IMR-90 (cell line): ENCODE results near the gene ADORA2A. TPM values are rescaled to one million over a fixed set of nuclear protein-coding genes. Genes with fewer than 3 reads are reported as not detected.
A peak's percentile ranks its signal among the peaks of the same experiment; 100 is the strongest.

Source experiments
- ATAC-seq: fragments of 200-7000 bp; cut with Tn5 transposase; 2 replicates; pipeline ENCODE4 v1.9.1; 2020; ENCODE audit warnings: low read depth, mild to moderate bottlenecking, moderate library complexity
- BruUV-seq: library from RNA; stranded (reverse); fragments of 400-500 nt; replicated peaks from 2 replicates; lab custom pipeline; 2021; lab: Mats Ljungman, UMichigan
- CTCF ChIA-PET: fragments of 300-600 bp; formaldehyde crosslinking; extraction: SDS; loops from one replicate; lab custom pipeline; 2021; ENCODE audit warnings: antibody characterized with exemption; lab: Yijun Ruan, JAX
- POLR2A ChIA-PET: fragments of 300-600 bp; sonication (Branson Sonifier 250); formaldehyde crosslinking; loops from one replicate; lab custom pipeline; 2022; ENCODE audit warnings: antibody characterized with exemption; ENCODE audit not compliant: unreplicated experiment; lab: Charles Lee
- DNase-seq: peaks from one replicate; pipeline ENCODE4 v3.0.0; 2013
- H2AFZ ChIP-seq: replicated peaks from 2 replicates; pipeline ENCODE3; 2013; ENCODE audit warnings: low read length, mild to moderate bottlenecking; ENCODE audit not compliant: poor library complexity
- H2AK5ac ChIP-seq: 2 replicates; pipeline ENCODE4 v1.6.1; 2013; ENCODE audit warnings: low read depth, low read length, inconsistent platforms
- H2AK9ac ChIP-seq: replicated peaks from 2 replicates; pipeline ENCODE3; 2013; ENCODE audit warnings: mild to moderate bottlenecking, low read depth, low read length, moderate library complexity; ENCODE audit not compliant: poor library complexity
- H2BK120ac ChIP-seq: 2 replicates; pipeline ENCODE4 v1.6.1; 2013; ENCODE audit warnings: low read depth, low read length, inconsistent platforms
- H2BK15ac ChIP-seq: 3 replicates; pipeline ENCODE4 v1.6.1; 2013; ENCODE audit warnings: low read depth, low read length, inconsistent platforms
- H2BK20ac ChIP-seq: 2 replicates; pipeline ENCODE4 v1.6.1; 2013; ENCODE audit warnings: low read depth, mild to moderate bottlenecking, inconsistent platforms, low read length, moderate library complexity
- H2BK5ac ChIP-seq: 2 replicates; pipeline ENCODE4 v1.6.1; 2013; ENCODE audit warnings: mild to moderate bottlenecking, low read depth, low read length, inconsistent platforms; ENCODE audit not compliant: poor library complexity, severe bottlenecking
- H3K14ac ChIP-seq: replicated peaks from 2 replicates; pipeline ENCODE4 v1.6.1; 2013; ENCODE audit warnings: low read depth, low read length, inconsistent platforms
- H3K18ac ChIP-seq: 2 replicates; pipeline ENCODE4 v1.6.1; 2013; ENCODE audit warnings: low read depth, low read length, control low read depth
- H3K23ac ChIP-seq: 2 replicates; pipeline ENCODE4 v1.6.1; 2013; ENCODE audit warnings: low read depth, low read length, inconsistent platforms
- H3K27ac ChIP-seq: 2 replicates; pipeline ENCODE4 v1.5.1; 2013; ENCODE audit warnings: mild to moderate bottlenecking, control low read depth, low read length; ENCODE audit not compliant: insufficient read depth
- H3K27me3 ChIP-seq: 2 replicates; pipeline ENCODE4 v1.6.1; 2013; ENCODE audit warnings: low read length; ENCODE audit not compliant: control insufficient read depth, insufficient read depth
- H3K36me3 ChIP-seq: 2 replicates; pipeline ENCODE4 v1.6.1; 2013; ENCODE audit warnings: low read length, mixed read lengths; ENCODE audit not compliant: control insufficient read depth, insufficient read depth
- H3K4ac ChIP-seq: 2 replicates; pipeline ENCODE4 v1.6.1; 2013; ENCODE audit warnings: low read depth, low read length, inconsistent platforms
- H3K4me1 ChIP-seq: 2 replicates; pipeline ENCODE4 v1.6.1; 2013; ENCODE audit warnings: low read length, mixed read lengths; ENCODE audit not compliant: control insufficient read depth, insufficient read depth
- H3K4me2 ChIP-seq: 2 replicates; pipeline ENCODE4 v1.6.1; 2013; ENCODE audit warnings: low read depth, mild to moderate bottlenecking, control low read depth, low read length, moderate library complexity
- H3K4me3 ChIP-seq: 2 replicates; pipeline ENCODE4 v1.5.1; 2013; ENCODE audit warnings: low read depth, mild to moderate bottlenecking, control low read depth, low read length, moderate library complexity; ENCODE audit not compliant: insufficient read depth
- H3K56ac ChIP-seq: 2 replicates; pipeline ENCODE4 v1.6.1; 2013; ENCODE audit warnings: low read length, inconsistent platforms; ENCODE audit not compliant: insufficient read depth; ENCODE audit errors: extremely low read depth
- H3K79me1 ChIP-seq, 2 experiments: 2 replicates each; pipeline ENCODE4 v1.6.1; 2013; ENCODE audit warnings: low read length in 2 of 2, inconsistent platforms in 1 of 2, low read depth in 1 of 2
- H3K9ac ChIP-seq: 2 replicates; pipeline ENCODE4 v1.6.1; 2013; ENCODE audit warnings: low read depth, low read length, control low read depth
- H3K9me1 ChIP-seq: 2 replicates; pipeline ENCODE4 v1.6.1; 2013; ENCODE audit warnings: low read length, inconsistent platforms; ENCODE audit not compliant: insufficient read depth
- H3K9me3 ChIP-seq: 2 replicates; pipeline ENCODE4 v1.6.1; 2013; ENCODE audit warnings: low read length; ENCODE audit not compliant: control insufficient read depth, insufficient read depth
- H4K20me1 ChIP-seq: 2 replicates; pipeline ENCODE4 v1.6.1; 2013; ENCODE audit warnings: low read length, inconsistent platforms; ENCODE audit not compliant: insufficient read depth
- H4K5ac ChIP-seq: 2 replicates; pipeline ENCODE4 v1.6.1; 2013; ENCODE audit warnings: mild to moderate bottlenecking, low read depth, low read length, control low read depth
- H4K8ac ChIP-seq, 2 experiments: 2 replicates each; pipeline ENCODE4 v1.6.1; 2013; ENCODE audit warnings: low read depth in 2 of 2, low read length in 2 of 2, control low read depth in 1 of 2, inconsistent platforms in 1 of 2
- H4K91ac ChIP-seq: 2 replicates; pipeline ENCODE4 v1.6.1; 2013; ENCODE audit warnings: low read depth, low read length, inconsistent platforms; ENCODE audit not compliant: insufficient read depth
- BHLHE40 ChIP-seq: fragments of 150-350 bp; IDR thresholded peaks from 2 replicates; pipeline ENCODE4 v1.6.1; 2016; ENCODE audit warnings: mild to moderate bottlenecking, low read depth, low read length
- CEBPB ChIP-seq: IDR thresholded peaks from 2 replicates; pipeline ENCODE4 v1.6.1; 2012; ENCODE audit warnings: low read depth, low read length, improper control_type of control experiment
- CHD1 ChIP-seq: IDR thresholded peaks from 2 replicates; pipeline ENCODE4 v1.6.1; 2012; ENCODE audit warnings: low read depth, low read length, improper control_type of control experiment
- CTCF ChIP-seq: conservative IDR thresholded peaks from 2 replicates; pipeline ENCODE4 v1.5.1; 2012; ENCODE audit warnings: mild to moderate bottlenecking, low read depth, low read length, improper control_type of control experiment
- FOS ChIP-seq: fragments of 150-350 bp; IDR thresholded peaks from 2 replicates; pipeline ENCODE4 v1.6.1; 2016; ENCODE audit warnings: low read depth, low read length
- MAFK ChIP-seq: IDR thresholded peaks from 2 replicates; pipeline ENCODE4 v1.6.1; 2012; ENCODE audit warnings: low read depth, low read length, improper control_type of control experiment
- RFX5 ChIP-seq: IDR thresholded peaks from 2 replicates; pipeline ENCODE4 v1.8.0; 2012; ENCODE audit warnings: low read depth, mild to moderate bottlenecking, low read length, moderate library complexity
- SMC3 ChIP-seq: fragments of 150-350 bp; IDR thresholded peaks from 2 replicates; pipeline ENCODE4 v1.6.1; 2016; ENCODE audit warnings: low read depth, mild to moderate bottlenecking, antibody characterized with exemption, low read length, moderate library complexity
- WGBS, 2 experiments: methylation state at CpG; one replicate each; pipeline versions ENCODE4 v1.1.5 to v1.1.7; 2013; ENCODE audit warnings: missing lambda C conversion rate in 2 of 2; ENCODE audit not compliant: insufficient read length in 1 of 2; ENCODE audit errors: extremely low coverage in 2 of 2; 5-methylcytosine and 5-hydroxymethylcytosine counted together
- dilution Hi-C: fragments of 300-500 bp; cut with HindIII; formaldehyde crosslinking; loops from one replicate; pipeline ENCODE4 v1.14.3; 2018; ENCODE audit warnings: low sequenced_read_pairs; ENCODE audit not compliant: unreplicated experiment
- in situ Hi-C: fragments of 300-500 bp; cut with MboI; formaldehyde crosslinking; loops from 3 replicates; pipeline ENCODE4 v1.14.3; 2019; ENCODE audit warnings: low sequenced_read_pairs, inconsistent platforms, mixed read lengths
- intact Hi-C: fragments of 100-400 bp; cut with micrococcal nuclease; formaldehyde crosslinking; loops from 2 replicates; pipeline ENCODE4 v1.10.0; 2022
- polyA plus RNA-seq, 3 experiments: library from polyadenylated mRNA; depleted of rRNA; stranded (reverse); fragments of >200 nt; gene quantifications; 2 replicates each; pipeline ENCODE4 v1.2.3, GENCODE V29; 2012; ENCODE audit warnings: low replicate concordance in 1 of 3
- total RNA-seq: library from RNA; depleted of rRNA; stranded (reverse); fragments of >200 nt; gene quantifications from 2 replicates; pipeline ENCODE4 v1.2.3, GENCODE V29; 2012

The ADORA2A gene
- total and polyA plus RNA-seq, 2 of the 4 experiments (the other 2 are of a cell fraction) = 0.36 to 1.1 TPM

- H3K18ac ChIP-seq = no peak overlapping the region
- no TSS peak for BruUV-seq
- H3K56ac ChIP-seq = no peak overlapping the region
- H3K4me2 ChIP-seq = no peak overlapping the region
- intact Hi-C loops = no loop called here
- H2AK5ac ChIP-seq = peak overlapping the region; percentile 71; the same call in 1 of the 2 replicates
- no peak for TF ChIP-seq CHD1
- TF ChIP-seq SMC3 = no peak
- TF ChIP-seq BHLHE40 = no peak
- no peak for TF ChIP-seq FOS
- no peak for TF ChIP-seq MAFK
- no peak for TF ChIP-seq RFX5
- no peak for TF ChIP-seq CEBPB
- TF ChIP-seq CTCF = no peak
- H3K9me1 ChIP-seq = peaks cover 52% of the 10 kb centered on the region
- no peak for DNase-seq
- no peak overlapping the region for H3K4me3 ChIP-seq
- H4K20me1 ChIP-seq = peaks cover 17% of the 10 kb centered on the region
- H4K91ac ChIP-seq = no peak overlapping the region
- H4K8ac ChIP-seq = no peak overlapping the region
- no peak overlapping the region for H3K23ac ChIP-seq
- H2BK15ac ChIP-seq = no peak overlapping the region
- dilution Hi-C loops = no loop called here
- peaks cover 19% of the 10 kb centered on the region for H3K36me3 ChIP-seq
- no peak overlapping the region for H3K9ac ChIP-seq
- H2AK9ac ChIP-seq = peak overlapping the region; percentile 23
- ChIA-PET CTCF (no interaction called here), POLR2A (no interaction called here)
- in situ Hi-C loops = no loop called here
- no peak for ATAC-seq
- H3K27me3 ChIP-seq = no peaks in the 10 kb centered on the region
- peak overlapping the region; percentile 5 for H2AFZ ChIP-seq
- H2BK5ac ChIP-seq = no peak overlapping the region
- 0 out of 2 replicates have a peak overlapping the region, but pooled peaks have one; percentile 12 for H2BK120ac ChIP-seq
- peaks cover 46 to 90% of the 10 kb centered on the region in 2 experiments for H3K79me1 ChIP-seq
- WGBS, 2 experiments = 96% methylated on average over 4 of the region's 9 CpGs; no CpG with 5 or more reads in 1 of the 2 experiments
- H3K27ac ChIP-seq = no peak overlapping the region
- H3K4me1 ChIP-seq = peaks cover 34% of the 10 kb centered on the region
- no peak overlapping the region for H4K5ac ChIP-seq
- H2BK20ac ChIP-seq = no peak overlapping the region
- no peak overlapping the region for H3K4ac ChIP-seq
- no peaks in the 10 kb centered on the region for H3K9me3 ChIP-seq
- H3K14ac ChIP-seq = no peak overlapping the region
Measured at GRCh38 chr22:24404561-24405275, 22.7 kb upstream of the ADORA2A start.
